ENCODE results near the gene KBTBD13. TPM values are rescaled to one million over a fixed set of nuclear protein-coding genes. Genes with fewer than 3 reads are reported as not detected.

KBTBD13 gene
- total and polyA plus RNA-seq, 10 donors, result not detected

- TF ChIP-seq, protein P1, sequence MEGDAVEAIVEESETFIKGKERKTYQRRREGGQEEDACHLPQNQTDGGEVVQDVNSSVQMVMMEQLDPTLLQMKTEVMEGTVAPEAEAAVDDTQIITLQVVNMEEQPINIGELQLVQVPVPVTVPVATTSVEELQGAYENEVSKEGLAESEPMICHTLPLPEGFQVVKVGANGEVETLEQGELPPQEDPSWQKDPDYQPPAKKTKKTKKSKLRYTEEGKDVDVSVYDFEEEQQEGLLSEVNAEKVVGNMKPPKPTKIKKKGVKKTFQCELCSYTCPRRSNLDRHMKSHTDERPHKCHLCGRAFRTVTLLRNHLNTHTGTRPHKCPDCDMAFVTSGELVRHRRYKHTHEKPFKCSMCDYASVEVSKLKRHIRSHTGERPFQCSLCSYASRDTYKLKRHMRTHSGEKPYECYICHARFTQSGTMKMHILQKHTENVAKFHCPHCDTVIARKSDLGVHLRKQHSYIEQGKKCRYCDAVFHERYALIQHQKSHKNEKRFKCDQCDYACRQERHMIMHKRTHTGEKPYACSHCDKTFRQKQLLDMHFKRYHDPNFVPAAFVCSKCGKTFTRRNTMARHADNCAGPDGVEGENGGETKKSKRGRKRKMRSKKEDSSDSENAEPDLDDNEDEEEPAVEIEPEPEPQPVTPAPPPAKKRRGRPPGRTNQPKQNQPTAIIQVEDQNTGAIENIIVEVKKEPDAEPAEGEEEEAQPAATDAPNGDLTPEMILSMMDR (IDR thresholded peaks at IDR 0.05 in 8 of 11, conservative IDR thresholded peaks at IDR 0.05 in 3 of 11), result no peak
- TF ChIP-seq POLR2A (IDR thresholded peaks at IDR 0.05) (no peak), POLR2AphosphoS5 (IDR thresholded peaks at IDR 0.05) (no peak)
- intact Hi-C loops (cut with DNase I; ENCODE audit: low total_unique reads), result loop anchor here (10.0 kb wide), 1 partner anchor 222 kb away; no protein-coding TSS in a partner anchor
- no peak overlapping the region for H3K4me3 ChIP-seq
- DNase-seq, result no peak
- H3K27me3 ChIP-seq (replicated peaks in 1 of 7), result no peaks in the 10 kb centered on the region
- peaks cover 0 to 8% (median 0%) of the 10 kb centered on the region in 6 donors for H3K36me3 ChIP-seq
- 84 to 93% (median 89%) methylated on average over 2 of the region's 2 CpGs for WGBS, 5 donors
- no peaks in the 10 kb centered on the region for H3K9me3 ChIP-seq
- peaks cover 13 to 35% (median 18%) of the 10 kb centered on the region in 6 donors for H3K4me1 ChIP-seq
- no peak overlapping the region for H3K27ac ChIP-seq
These were observed 23.6 kb upstream of the KBTBD13 start for GRCh38 chr15:65052956-65053355.

DNA sequence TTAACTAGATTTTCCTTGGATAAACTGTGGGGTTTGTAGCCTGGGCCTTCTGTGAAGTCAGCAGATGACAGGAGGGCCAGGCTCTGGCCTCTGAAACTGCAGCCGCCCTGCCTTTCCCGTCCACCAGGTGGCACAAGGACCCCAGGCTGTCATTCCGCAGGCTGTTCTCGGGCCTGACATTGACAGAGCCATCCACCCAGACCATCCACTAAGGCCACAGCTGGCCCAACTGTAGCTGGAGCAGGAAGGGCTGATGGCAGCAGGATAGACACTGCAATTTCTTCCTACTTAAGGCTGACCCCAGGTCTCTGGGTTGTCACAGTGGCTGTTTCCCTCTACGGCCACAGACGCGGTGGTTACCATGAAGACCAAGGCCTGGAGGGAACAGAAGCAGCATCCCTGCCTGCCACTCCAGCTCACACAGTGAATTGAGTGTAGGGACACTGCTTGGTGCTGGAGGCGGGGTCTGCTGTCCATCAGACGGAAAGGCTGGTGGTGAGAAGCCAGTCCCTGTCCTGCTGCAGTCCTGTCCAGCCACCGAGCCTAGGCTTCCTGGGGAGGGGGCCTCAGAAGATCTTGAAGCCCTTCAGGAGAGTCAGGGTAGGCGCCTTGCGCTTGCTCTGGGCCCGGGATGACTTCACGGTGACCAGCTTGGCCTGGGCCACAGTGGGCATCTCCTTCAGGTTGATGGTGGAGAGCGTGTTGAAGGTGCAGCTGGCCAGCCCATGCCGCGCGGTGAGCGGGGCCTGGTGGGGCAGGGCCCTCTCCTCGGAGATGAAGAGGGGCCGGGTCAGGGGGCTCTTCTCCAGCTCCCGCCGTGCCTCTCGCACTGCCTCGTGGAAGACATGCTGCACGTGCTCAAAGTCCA, 22.0 kb upstream of the KBTBD13 start:
- Histone ChIP-seq H3K4me3 (no peak overlapping the region), H3K9me3 (no peaks in the 10 kb centered on the region), H3K4me1 (peaks cover 8 to 21% (median 10%) of the 10 kb centered on the region in 6 donors), H3K27me3 (replicated peaks in 1 of 7) (no peaks in the 10 kb centered on the region), H3K36me3 (peaks cover 0 to 16% (median 0%) of the 10 kb centered on the region in 6 donors), H3K27ac (peak overlapping the region in 3 of 8 donors; percentile 3 to 14 (median 9))
- TF ChIP-seq POLR2A (IDR thresholded peaks at IDR 0.05) (no peak), POLR2AphosphoS5 (IDR thresholded peaks at IDR 0.05) (peak; percentile 37 to 64 (median 47))
- TF ChIP-seq, protein P1 (IDR thresholded peaks at IDR 0.05 in 8 of 11, conservative IDR thresholded peaks at IDR 0.05 in 3 of 11), result peak; percentile 60 to 93 (median 86)
- peak; percentile 87 for DNase-seq
- 62 to 79% (median 73%) methylated on average over 14 to 26 of the region's 26 CpGs for WGBS, 5 donors
- intact Hi-C loops (cut with DNase I; ENCODE audit: low total_unique reads), result loop anchor here (10.0 kb wide), 1 partner anchor 220 kb away; no protein-coding TSS in a partner anchor

- Histone ChIP-seq H3K9me3 (no peaks in the 10 kb centered on the region), H3K27me3 (replicated peaks in 1 of 7) (no peaks in the 10 kb centered on the region), H3K4me3 (no peak overlapping the region), H3K36me3 (peaks cover 0 to 16% (median 0%) of the 10 kb centered on the region in 6 donors), H3K27ac (peak overlapping the region in 2 of 8 donors; percentile 9 to 14), H3K4me1 (peaks cover 0 to 13% (median 2%) of the 10 kb centered on the region in 6 donors)
- TF ChIP-seq, protein P1 (IDR thresholded peaks at IDR 0.05 in 8 of 11, conservative IDR thresholded peaks at IDR 0.05 in 3 of 11), result no peak
- no peak for TF ChIP-seq POLR2AphosphoS5 (IDR thresholded peaks at IDR 0.05)
- no peak for TF ChIP-seq POLR2A (IDR thresholded peaks at IDR 0.05)
- intact Hi-C loops (cut with DNase I; ENCODE audit: low total_unique reads), result loop anchor here (10.0 kb wide), 1 partner anchor 219 kb away; no protein-coding TSS in a partner anchor
- 20 to 55% (median 47%) methylated on average over 2 to 6 of the region's 6 CpGs for WGBS, 5 donors
- DNase-seq, result no peak
These were observed 21.2 kb upstream of the KBTBD13 start for GRCh38 chr15:65055201-65055870.

All from spleen (tissue), 11 donors.